H9 (cell line): ENCODE data around the gene SPRN. TPM values are rescaled to one million over a fixed set of nuclear protein-coding genes. Genes with fewer than 3 reads are reported as not detected.
A peak's percentile ranks its signal among the peaks of the same experiment; 100 is the strongest.

Experiments
- DNase-seq: peaks from one replicate; pipeline ENCODE4 v3.0.0-alpha.2; 2017
- H2AFZ ChIP-seq: one replicate; pipeline ENCODE4 v1.6.1; 2013; ENCODE audit warnings: mild to moderate bottlenecking, low read length, control low read depth, moderate library complexity
- H2AK5ac ChIP-seq: 2 replicates; pipeline ENCODE4 v1.6.1; 2013; ENCODE audit warnings: low read length, control low read depth, mixed read lengths; ENCODE audit not compliant: insufficient read length
- H2BK120ac ChIP-seq: one replicate; pipeline ENCODE4 v1.6.1; 2013; ENCODE audit warnings: low read depth, mild to moderate bottlenecking, low read length, control low read depth, inconsistent platforms; ENCODE audit not compliant: poor library complexity, severe bottlenecking
- H2BK12ac ChIP-seq: 2 replicates; pipeline ENCODE4 v1.6.1; 2013; ENCODE audit warnings: low read length, control low read depth, mixed read lengths, low read depth; ENCODE audit not compliant: insufficient read length
- H2BK15ac ChIP-seq: 2 replicates; pipeline ENCODE4 v1.6.1; 2013; ENCODE audit warnings: low read depth, low read length, control low read depth
- H2BK20ac ChIP-seq: one replicate; pipeline ENCODE4 v1.6.1; 2013; ENCODE audit warnings: low read depth, mild to moderate bottlenecking, low read length, control low read depth, inconsistent platforms; ENCODE audit not compliant: poor library complexity, severe bottlenecking
- H2BK5ac ChIP-seq: 2 replicates; pipeline ENCODE4 v1.6.1; 2013; ENCODE audit warnings: low read length, control low read depth, mixed read lengths; ENCODE audit not compliant: insufficient read length
- H3K14ac ChIP-seq: 2 replicates; pipeline ENCODE4 v1.6.1; 2013; ENCODE audit warnings: low read length, control low read depth; ENCODE audit not compliant: insufficient read depth
- H3K18ac ChIP-seq: 2 replicates; pipeline ENCODE4 v1.6.1; 2013; ENCODE audit warnings: low read depth, mild to moderate bottlenecking, mixed read lengths, low read length, control low read depth; ENCODE audit not compliant: insufficient read length
- H3K23ac ChIP-seq: 2 replicates; pipeline ENCODE4 v1.6.1; 2013; ENCODE audit warnings: low read length, control low read depth, mixed read lengths, low read depth; ENCODE audit not compliant: insufficient read length
- H3K23me2 ChIP-seq: 2 replicates; pipeline ENCODE4 v1.6.1; 2013; ENCODE audit warnings: low read depth, mild to moderate bottlenecking, mixed read lengths, low read length, control low read depth; ENCODE audit not compliant: insufficient read length, poor library complexity, severe bottlenecking
- H3K27ac ChIP-seq: 2 replicates; pipeline ENCODE4 v1.5.1; 2013; ENCODE audit warnings: low read length, control low read depth, mixed read lengths, low read depth; ENCODE audit not compliant: insufficient read length
- H3K27me3 ChIP-seq: 2 replicates; pipeline ENCODE4 v1.6.1; 2013; ENCODE audit warnings: low read length, control low read depth, inconsistent platforms; ENCODE audit not compliant: insufficient read depth
- H3K4ac ChIP-seq: 2 replicates; pipeline ENCODE4 v1.6.1; 2013; ENCODE audit warnings: low read depth, mild to moderate bottlenecking, control low read depth, inconsistent platforms, low read length, moderate library complexity
- H3K4me1 ChIP-seq: 2 replicates; pipeline ENCODE4 v1.6.1; 2013; ENCODE audit warnings: low read length, control low read depth, inconsistent platforms; ENCODE audit not compliant: insufficient read depth
- H3K4me2 ChIP-seq: 2 replicates; pipeline ENCODE4 v1.6.1; 2013; ENCODE audit warnings: low read length, control low read depth, mixed read lengths; ENCODE audit not compliant: insufficient read length, insufficient read depth
- H3K56ac ChIP-seq: 2 replicates; pipeline ENCODE4 v1.6.1; 2013; ENCODE audit warnings: low read depth, mild to moderate bottlenecking, mixed read lengths, low read length, control low read depth; ENCODE audit not compliant: insufficient read length
- H3K79me1 ChIP-seq: 2 replicates; pipeline ENCODE4 v1.6.1; 2013; ENCODE audit warnings: low read depth, mild to moderate bottlenecking, moderate library complexity, low read length, control low read depth, inconsistent platforms; ENCODE audit not compliant: insufficient read depth, poor library complexity, severe bottlenecking
- H3K79me2 ChIP-seq: 2 replicates; pipeline ENCODE4 v1.6.1; 2013; ENCODE audit warnings: low read length, control low read depth, inconsistent platforms; ENCODE audit not compliant: insufficient read depth
- H3K9ac ChIP-seq: 2 replicates; pipeline ENCODE4 v1.6.1; 2013; ENCODE audit warnings: low read length, control low read depth, mixed read lengths; ENCODE audit not compliant: insufficient read length; ENCODE audit errors: extremely low read depth
- H3K9me3 ChIP-seq: one replicate; pipeline ENCODE4 v1.6.1; 2013; ENCODE audit warnings: low read depth, low read length, inconsistent platforms; ENCODE audit not compliant: control insufficient read depth
- H3T11ph ChIP-seq: one replicate; pipeline ENCODE4 v1.6.1; 2013; ENCODE audit warnings: mild to moderate bottlenecking, low read length, control low read depth, inconsistent platforms
- H4K20me1 ChIP-seq: one replicate; pipeline ENCODE4 v1.6.1; 2013; ENCODE audit not compliant: control insufficient read depth, insufficient read length, insufficient read depth
- H4K5ac ChIP-seq: 2 replicates; pipeline ENCODE4 v1.6.1; 2013; ENCODE audit warnings: low read depth, mild to moderate bottlenecking, mixed read lengths, low read length, control low read depth; ENCODE audit not compliant: insufficient read length
- H4K8ac ChIP-seq: replicated peaks from 2 replicates; pipeline ENCODE4 v1.6.1; 2013; ENCODE audit warnings: low read length, control low read depth, mixed read lengths, low read depth; ENCODE audit not compliant: insufficient read length
- H4K91ac ChIP-seq: 2 replicates; pipeline ENCODE4 v1.6.1; 2013; ENCODE audit warnings: low read depth, mild to moderate bottlenecking, moderate library complexity, mixed read lengths, low read length, control low read depth; ENCODE audit not compliant: insufficient read length
- H3K27ac Mint-ChIP-seq, 3 experiments: 2 replicates in 2 of 3; 3 replicates in 1 of 3; pipeline ENCODE4 v1.8.0; 2020 to 2021; ENCODE audit warnings: mixed read lengths in 3 of 3, mild to moderate bottlenecking in 1 of 3, moderate library complexity in 1 of 3
- H3K27me3 Mint-ChIP-seq: 2 replicates; pipeline ENCODE4 v1.8.0; 2021; ENCODE audit warnings: low read depth, mild to moderate bottlenecking, moderate library complexity, mixed read lengths
- H3K36me3 Mint-ChIP-seq, 3 experiments: 2 replicates in 2 of 3; 3 replicates in 1 of 3; pipeline ENCODE4 v1.8.0; 2020 to 2021; ENCODE audit warnings: low read depth in 3 of 3, mixed read lengths in 3 of 3; ENCODE audit not compliant: insufficient read depth in 1 of 3
- H3K4me1 Mint-ChIP-seq, 2 experiments: 2 replicates each; pipeline ENCODE4 v1.8.0; 2020; ENCODE audit warnings: mixed read lengths in 2 of 2
- H3K4me3 Mint-ChIP-seq, 2 experiments: 2 replicates in 1 of 2; 3 replicates in 1 of 2; pipeline ENCODE4 v1.8.0; 2020 to 2021; ENCODE audit warnings: mild to moderate bottlenecking in 2 of 2, mixed read lengths in 2 of 2, moderate library complexity in 1 of 2
- H3K9me3 Mint-ChIP-seq, 2 experiments: 2 replicates in 1 of 2; 3 replicates in 1 of 2; pipeline ENCODE4 v1.8.0; 2020; ENCODE audit warnings: mild to moderate bottlenecking in 2 of 2, mixed read lengths in 2 of 2, moderate library complexity in 1 of 2
- WGBS: extraction: QIAGEN DNeasy Blood & Tissue Kit; methylation state at CpG from one replicate; pipeline ENCODE4 v1.1.7; 2013; ENCODE audit warnings: missing lambda C conversion rate, low lambda C conversion rate, mixed read lengths; ENCODE audit not compliant: insufficient read length; ENCODE audit errors: extremely low coverage; 5-methylcytosine and 5-hydroxymethylcytosine counted together
- total RNA-seq: library from RNA; stranded (reverse); gene quantifications from 2 replicates; pipeline ENCODE4 v1.2.1, GENCODE V29; 2021
- TF ChIP-seq, protein P1 (sequence below): fragments of 200-600 bp; sonication (generic); conservative IDR thresholded peaks from 3 replicates; pipeline ENCODE4 v1.8.0; 2021; ENCODE audit warnings: antibody characterized with exemption, mild to moderate bottlenecking

SPRN gene
- total RNA-seq, 1 experiment from 2014 or later, result 0.42 TPM

DNA sequence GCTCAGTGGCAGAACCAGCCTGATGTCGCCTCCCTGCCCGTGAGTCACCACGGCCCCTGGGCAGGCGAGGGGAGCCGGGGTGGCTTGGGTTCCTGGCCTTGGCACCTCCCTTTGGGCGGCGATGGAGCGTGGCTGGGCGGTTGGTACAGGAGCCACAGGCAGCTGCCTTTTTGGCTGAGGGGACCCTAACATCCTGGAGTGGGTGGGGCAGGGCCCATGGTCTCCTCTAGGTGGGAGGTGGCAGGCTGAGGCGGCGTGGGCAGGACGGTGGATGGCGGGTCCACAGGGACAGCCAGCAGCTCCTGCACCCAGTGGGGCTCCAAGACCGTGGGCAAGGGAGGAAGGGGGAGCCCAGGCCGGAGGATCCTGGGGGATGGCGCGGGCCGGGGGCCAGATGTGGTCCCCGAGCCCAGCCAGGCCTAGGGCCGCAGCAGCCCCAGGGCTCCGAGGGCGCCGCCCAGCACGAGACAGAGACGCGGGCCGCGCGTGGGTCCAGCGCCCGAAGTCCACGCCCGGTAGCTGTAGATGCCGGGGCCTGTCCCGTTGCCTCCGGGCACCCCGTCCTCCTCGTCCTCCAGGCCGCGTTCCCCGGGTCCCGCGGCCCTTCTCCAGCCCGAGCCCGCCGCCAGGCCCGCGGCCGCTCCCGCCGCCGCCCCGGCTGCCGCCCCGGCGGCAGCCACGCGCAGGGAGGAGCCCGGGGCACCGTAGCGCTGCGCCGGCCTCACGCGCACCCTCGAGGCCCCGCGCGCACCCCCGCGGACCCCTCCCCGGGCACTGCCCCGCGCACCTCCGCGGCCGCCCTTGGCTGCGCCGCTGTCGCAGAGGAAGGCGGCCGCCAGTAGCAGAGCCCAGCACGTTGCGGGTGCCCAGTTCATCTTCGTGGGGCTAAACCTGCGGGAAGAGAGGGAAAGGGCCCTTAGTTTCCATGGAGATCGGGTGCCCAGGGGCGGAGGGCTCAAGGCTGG lies 1.3 kb downstream of the SPRN start:
- Histone ChIP-seq H3K79me2 (no peaks in the 10 kb centered on the region), H3K23me2 (peaks cover 3% of the 10 kb centered on the region), H3K23ac (no peak overlapping the region), H2BK20ac (no peak overlapping the region), H3K27ac (no peak overlapping the region), H3K14ac (no peak overlapping the region), H3K79me1 (no peaks in the 10 kb centered on the region), H3K9ac (no peak overlapping the region), H3K9me3 (no peaks in the 10 kb centered on the region), H3K4me2 (no peak overlapping the region), H2BK12ac (no peak overlapping the region), H3K56ac (no peak overlapping the region), H2AK5ac (no peak overlapping the region), H4K20me1 (peaks cover 4% of the 10 kb centered on the region), H4K8ac (no peak overlapping the region), H3K18ac (no peak overlapping the region), H4K91ac (no peak overlapping the region), H3K4ac (no peak overlapping the region), H3T11ph (no peak overlapping the region), H2AFZ (no peak overlapping the region), H3K27me3 (no peaks in the 10 kb centered on the region), H4K5ac (no peak overlapping the region), H2BK5ac (no peak overlapping the region), H2BK120ac (no peak overlapping the region), H3K4me1 (no peaks in the 10 kb centered on the region), H2BK15ac (no peak overlapping the region)
- peak; percentile 36 for DNase-seq
- Mint-ChIP-seq H3K9me3 (no peaks in the 10 kb centered on the region), H3K36me3 (peaks cover 3 to 15% (median 10%) of the 10 kb centered on the region in 3 experiments; a peak in 5 of 7 replicates), H3K27ac (no peak overlapping the region), H3K4me1 (no peaks in the 10 kb centered on the region), H3K4me3 (peak overlapping the region; percentile 36 to 73), H3K27me3 (peaks cover 11% of the 10 kb centered on the region)
- TF ChIP-seq, protein P1, sequence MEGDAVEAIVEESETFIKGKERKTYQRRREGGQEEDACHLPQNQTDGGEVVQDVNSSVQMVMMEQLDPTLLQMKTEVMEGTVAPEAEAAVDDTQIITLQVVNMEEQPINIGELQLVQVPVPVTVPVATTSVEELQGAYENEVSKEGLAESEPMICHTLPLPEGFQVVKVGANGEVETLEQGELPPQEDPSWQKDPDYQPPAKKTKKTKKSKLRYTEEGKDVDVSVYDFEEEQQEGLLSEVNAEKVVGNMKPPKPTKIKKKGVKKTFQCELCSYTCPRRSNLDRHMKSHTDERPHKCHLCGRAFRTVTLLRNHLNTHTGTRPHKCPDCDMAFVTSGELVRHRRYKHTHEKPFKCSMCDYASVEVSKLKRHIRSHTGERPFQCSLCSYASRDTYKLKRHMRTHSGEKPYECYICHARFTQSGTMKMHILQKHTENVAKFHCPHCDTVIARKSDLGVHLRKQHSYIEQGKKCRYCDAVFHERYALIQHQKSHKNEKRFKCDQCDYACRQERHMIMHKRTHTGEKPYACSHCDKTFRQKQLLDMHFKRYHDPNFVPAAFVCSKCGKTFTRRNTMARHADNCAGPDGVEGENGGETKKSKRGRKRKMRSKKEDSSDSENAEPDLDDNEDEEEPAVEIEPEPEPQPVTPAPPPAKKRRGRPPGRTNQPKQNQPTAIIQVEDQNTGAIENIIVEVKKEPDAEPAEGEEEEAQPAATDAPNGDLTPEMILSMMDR, result no peak
- no CpG with 5 or more reads among the region's 88 CpGs for WGBS
